H1 (cell line): Measurements from ENCODE around the gene LEFTY1. TPM values are rescaled to one million over a fixed set of nuclear protein-coding genes. Genes with fewer than 3 reads are reported as not detected.

Experiments
- GTF2F1 ChIP-seq: IDR thresholded peaks from 2 replicates; pipeline ENCODE4 v1.6.1; 2012; ENCODE audit warnings: low read depth, low read length, improper control_type of control experiment, borderline replicate concordance
- RAD21 ChIP-seq, 2 experiments: IDR thresholded peaks in 1 of 2; conservative IDR thresholded peaks in 1 of 2; 2 replicates each; pipeline ENCODE4 v1.6.1; 2011; ENCODE audit warnings: low read depth in 2 of 2, low read length in 2 of 2, improper control_type of control experiment in 1 of 2, inconsistent platforms in 1 of 2, mild to moderate bottlenecking in 1 of 2, moderate library complexity in 1 of 2
- polyA plus RNA-seq, 7 experiments: library from polyadenylated mRNA; depleted of rRNA in 3 of 7; stranded (reverse) in 5 of 7; unstranded in 2 of 7; fragments of >200 nt in 5 of 7; fragments of 200-250 nt in 2 of 7; gene quantifications; 1 replicate in 5 of 7; 2 replicates in 1 of 7; 4 replicates in 1 of 7; pipeline versions ENCODE4 v1.2.1 to v1.2.3, GENCODE V29; 2011 to 2013; ENCODE audit warnings: missing spikeins in 2 of 7, mixed read lengths in 2 of 7
- total RNA-seq: library from RNA; stranded (reverse); fragmentation: NEBNext Ultra II Directional; extraction: Animal tissue kit (Norgen Biotek cat#: 25700); gene quantifications from 2 replicates; pipeline ENCODE4 v1.2.1, GENCODE V29; 2021

LEFTY1 gene
- total and polyA plus RNA-seq, 2 of the 8 experiments (the other 6 are each of a cell fraction or from before 2014, with no cell fraction given): 4.5 to 11.7 TPM

DNA sequence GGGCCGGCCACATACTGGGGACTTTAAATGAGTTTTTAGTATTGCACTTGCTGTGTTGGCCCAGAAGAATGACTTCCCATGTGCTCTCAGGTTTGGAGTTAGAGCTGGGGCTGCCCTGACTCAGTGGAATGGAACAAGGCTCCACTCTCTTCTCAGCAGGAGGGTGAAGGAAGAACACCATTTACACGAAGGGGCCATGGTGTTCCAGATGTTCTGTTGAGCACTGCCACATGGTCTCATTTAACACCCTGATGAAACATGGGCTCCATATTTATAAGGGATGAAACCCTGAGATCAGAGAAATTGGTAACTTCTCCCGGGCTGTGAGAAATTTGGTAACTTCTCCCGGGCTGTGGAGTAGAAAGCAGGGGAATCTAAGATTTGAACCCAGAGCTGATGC lies 29.3 kb upstream of the LEFTY1 start (continued):
- TF ChIP-seq GTF2F1 (no peak), RAD21 (IDR thresholded peaks at IDR 0.05 in 1 of 2, conservative IDR thresholded peaks at IDR 0.05 in 1 of 2; ENCODE audit: low read depth in 2 of 2, low read length in 2 of 2) (no peak)
